Panc1 (cell line): Measurements from ENCODE around the gene GALR1. TPM values are rescaled to one million over a fixed set of nuclear protein-coding genes. Genes with fewer than 3 reads are reported as not detected.
A peak's percentile ranks its signal among the peaks of the same experiment; 100 is the strongest.

Experiments
- ATAC-seq: fragments of 200-7000 bp; cut with Tn5 transposase; 2 replicates; pipeline ENCODE4 v1.9.1; 2020; ENCODE audit warnings: mild to moderate bottlenecking, moderate library complexity
- BruUV-seq: library from RNA; stranded (reverse); fragments of 400-500 nt; replicated peaks from 2 replicates; lab custom pipeline; 2021; lab: Mats Ljungman, UMichigan
- CTCF ChIA-PET: fragments of 300-600 bp; sonication (Branson Sonifier 250); formaldehyde crosslinking; loops from one replicate; lab custom pipeline; 2022; ENCODE audit warnings: antibody characterized with exemption; lab: Charles Lee
- POLR2A ChIA-PET: fragments of 300-600 bp; sonication (Branson Sonifier 250); formaldehyde crosslinking; loops from one replicate; lab custom pipeline; 2022; ENCODE audit warnings: antibody characterized with exemption; lab: Charles Lee
- DNase-seq: peaks from one replicate; pipeline ENCODE4 v3.0.0-alpha.2; 2010; ENCODE audit warnings: low read depth, low spot score
- H3K27ac ChIP-seq: 2 replicates; pipeline ENCODE4 v1.5.1; 2011; ENCODE audit warnings: mild to moderate bottlenecking, low read length, inconsistent platforms
- H3K27me3 ChIP-seq: fragments of 200-500 bp; sonication (Bioruptor generic); 2 replicates; pipeline ENCODE4 v1.6.0; 2014; ENCODE audit warnings: low read length, inconsistent platforms; ENCODE audit not compliant: control insufficient read depth, insufficient read depth
- H3K36me3 ChIP-seq: fragments of 200-500 bp; sonication (Bioruptor generic); 2 replicates; pipeline ENCODE4 v1.5.1; 2014; ENCODE audit warnings: inconsistent platforms, mild to moderate bottlenecking, low read length, moderate library complexity; ENCODE audit not compliant: control insufficient read depth, insufficient read depth
- H3K4me1 ChIP-seq: 2 replicates; pipeline ENCODE4 v1.5.1; 2011; ENCODE audit warnings: inconsistent platforms, mild to moderate bottlenecking, low read length, moderate library complexity; ENCODE audit not compliant: control insufficient read depth, insufficient read depth
- H3K4me3 ChIP-seq, 2 experiments: 2 replicates each; pipeline ENCODE4 v1.5.1; 2011 to 2012; ENCODE audit warnings: low read depth in 2 of 2, low read length in 2 of 2, mild to moderate bottlenecking in 2 of 2, inconsistent platforms in 1 of 2, moderate library complexity in 1 of 2
- H3K9me3 ChIP-seq: fragments of 200-500 bp; sonication (Bioruptor generic); 2 replicates; pipeline ENCODE4 v1.5.1; 2014; ENCODE audit warnings: low read depth, mild to moderate bottlenecking, inconsistent platforms, low read length, moderate library complexity; ENCODE audit not compliant: control insufficient read depth, insufficient read depth
- CTCF ChIP-seq: fragments of 450-650 bp; IDR thresholded peaks from 2 replicates; pipeline ENCODE4 v1.5.1; 2017; ENCODE audit warnings: mild to moderate bottlenecking
- POLR2AphosphoS5 ChIP-seq: IDR thresholded peaks from 2 replicates; pipeline ENCODE4 v1.6.1; 2012; ENCODE audit warnings: mild to moderate bottlenecking, low read depth, low read length, moderate library complexity
- REST ChIP-seq, 2 experiments: IDR thresholded peaks; 2 replicates each; pipeline ENCODE4 v1.6.1; 2011 to 2012; ENCODE audit warnings: low read depth in 2 of 2, control low read depth in 1 of 2, low read length in 1 of 2, mild to moderate bottlenecking in 1 of 2, moderate library complexity in 1 of 2; ENCODE audit not compliant: insufficient read depth in 1 of 2
- SIN3A ChIP-seq: IDR thresholded peaks from 2 replicates; pipeline ENCODE4 v1.6.1; 2012; ENCODE audit warnings: low read depth, mild to moderate bottlenecking, low read length, moderate library complexity, borderline replicate concordance; ENCODE audit not compliant: insufficient read depth
- TCF7L2 ChIP-seq: IDR thresholded peaks from 2 replicates; pipeline ENCODE4 v1.6.1; 2011; ENCODE audit warnings: mild to moderate bottlenecking, low read depth, low read length, inconsistent platforms
- in situ Hi-C: cut with HindIII; loops from 2 replicates; pipeline ENCODE4 v1.10.0; 2016; ENCODE audit warnings: low sequenced_read_pairs, low pct_unique_long_range_greater_than_20kb
- intact Hi-C: fragments of 100-400 bp; cut with micrococcal nuclease; formaldehyde crosslinking; loops from one replicate; pipeline ENCODE4 v1.10.0; 2022; ENCODE audit not compliant: unreplicated experiment
- total RNA-seq: library from RNA; stranded (reverse); gene quantifications from one replicate; pipeline ENCODE4 v1.2.1, GENCODE V29; 2021; ENCODE audit not compliant: unreplicated experiment

The GALR1 gene
- total RNA-seq, 1 experiment from 2014 or later: not detected

- H3K4me3 ChIP-seq: no peak overlapping the region
- no peak overlapping the region for H3K27ac ChIP-seq
- ChIA-PET CTCF (interaction anchor here (1.4 kb wide), 1 partner anchor 9 kb away, joined by 3 read pairs; no protein-coding TSS in a partner anchor), POLR2A (interaction anchor here (0.6 kb wide), 1 partner anchor 710 kb away, joined by 3 read pairs; no protein-coding TSS in a partner anchor)
- intact Hi-C loops: no loop called here
- H3K27me3 ChIP-seq: no peaks in the 10 kb centered on the region
- no peak for TF ChIP-seq TCF7L2
- TF ChIP-seq CTCF: no peak
- TF ChIP-seq POLR2AphosphoS5: no peak
- no peak for TF ChIP-seq REST (IDR thresholded peaks at IDR 0.05; ENCODE audit: insufficient read depth in 1 of 2, low read depth in 2 of 2, low read length in 1 of 2)
- no peak for TF ChIP-seq SIN3A
- in situ Hi-C loops: no loop called here
- ATAC-seq (0 out of 2 replicates have a peak, but pooled peaks have one; percentile 40), DNase-seq (no peak)
- H3K4me1 ChIP-seq: peaks cover 9% of the 10 kb centered on the region
- no peaks in the 10 kb centered on the region for H3K9me3 ChIP-seq
- no TSS peak for BruUV-seq
- H3K36me3 ChIP-seq: no peaks in the 10 kb centered on the region
Measured at GRCh38 chr18:77220726-77221125, 28.9 kb upstream of the GALR1 start.

GRCh38 chr18:77222464-77222863 lies 27.2 kb upstream of the GALR1 start:
- H3K27ac ChIP-seq: no peak overlapping the region
- no peaks in the 10 kb centered on the region for H3K27me3 ChIP-seq
- no peak overlapping the region for H3K4me3 ChIP-seq
- POLR2A ChIA-PET: interaction anchor here (0.6 kb wide), 1 partner anchor 1473 kb away, joined by 5 read pairs; no protein-coding TSS in a partner anchor
- BruUV-seq: no TSS peak
- H3K36me3 ChIP-seq: no peaks in the 10 kb centered on the region
- TF ChIP-seq POLR2AphosphoS5 (no peak), TCF7L2 (no peak), CTCF (no peak), REST (IDR thresholded peaks at IDR 0.05; ENCODE audit: insufficient read depth in 1 of 2, low read depth in 2 of 2, low read length in 1 of 2) (no peak), SIN3A (no peak)
- H3K4me1 ChIP-seq: peaks cover 9% of the 10 kb centered on the region
- intact Hi-C loops (no loop called here), in situ Hi-C loops (no loop called here)
- CTCF ChIA-PET: no interaction called here
- no peak for DNase-seq
- H3K9me3 ChIP-seq: no peaks in the 10 kb centered on the region
- no peak for ATAC-seq
